ENCODE results near the gene COTL1.

DNA sequence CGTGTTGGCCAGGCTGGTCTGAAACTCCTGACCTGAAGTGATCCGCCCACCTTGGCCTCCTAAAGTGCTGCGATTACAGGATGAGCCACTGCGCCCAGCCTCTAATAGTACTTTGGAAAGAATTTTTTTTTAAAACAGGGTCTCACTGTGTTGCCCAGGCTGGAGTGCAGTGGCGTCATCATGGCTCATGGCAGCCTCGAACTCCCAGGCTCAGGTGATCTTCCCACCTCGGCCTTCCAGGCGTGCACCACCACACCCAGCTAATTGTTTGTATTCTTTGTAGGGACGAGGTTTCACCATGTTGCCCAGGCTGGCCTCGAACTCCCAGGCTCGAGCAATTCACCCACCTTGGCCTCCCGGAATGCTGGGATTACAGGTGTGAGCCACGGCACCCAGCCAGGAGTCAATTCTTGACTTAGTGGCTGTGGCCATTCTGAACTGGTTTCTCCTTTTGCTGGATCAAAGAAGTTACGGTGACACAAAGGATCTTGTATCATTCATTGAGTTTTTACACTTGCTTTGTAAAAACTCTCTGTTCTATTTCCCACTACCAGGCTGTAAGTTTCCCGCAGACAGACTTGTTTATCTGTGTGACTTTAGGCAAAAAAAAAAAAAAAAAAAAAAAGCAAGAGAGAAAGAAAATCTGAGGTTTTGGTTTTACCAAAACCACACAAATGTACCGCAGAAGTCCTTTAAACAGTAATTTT is 12.7 kb upstream of the COTL1 start:
- TF ChIP-seq, protein P1, sequence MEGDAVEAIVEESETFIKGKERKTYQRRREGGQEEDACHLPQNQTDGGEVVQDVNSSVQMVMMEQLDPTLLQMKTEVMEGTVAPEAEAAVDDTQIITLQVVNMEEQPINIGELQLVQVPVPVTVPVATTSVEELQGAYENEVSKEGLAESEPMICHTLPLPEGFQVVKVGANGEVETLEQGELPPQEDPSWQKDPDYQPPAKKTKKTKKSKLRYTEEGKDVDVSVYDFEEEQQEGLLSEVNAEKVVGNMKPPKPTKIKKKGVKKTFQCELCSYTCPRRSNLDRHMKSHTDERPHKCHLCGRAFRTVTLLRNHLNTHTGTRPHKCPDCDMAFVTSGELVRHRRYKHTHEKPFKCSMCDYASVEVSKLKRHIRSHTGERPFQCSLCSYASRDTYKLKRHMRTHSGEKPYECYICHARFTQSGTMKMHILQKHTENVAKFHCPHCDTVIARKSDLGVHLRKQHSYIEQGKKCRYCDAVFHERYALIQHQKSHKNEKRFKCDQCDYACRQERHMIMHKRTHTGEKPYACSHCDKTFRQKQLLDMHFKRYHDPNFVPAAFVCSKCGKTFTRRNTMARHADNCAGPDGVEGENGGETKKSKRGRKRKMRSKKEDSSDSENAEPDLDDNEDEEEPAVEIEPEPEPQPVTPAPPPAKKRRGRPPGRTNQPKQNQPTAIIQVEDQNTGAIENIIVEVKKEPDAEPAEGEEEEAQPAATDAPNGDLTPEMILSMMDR (conservative IDR thresholded peaks at IDR 0.05; ENCODE audit: low read depth, low read length), result no peak
- TF ChIP-seq EZH2 (IDR thresholded peaks at IDR 0.05; ENCODE audit: borderline replicate concordance, low read depth, low read length, poor library complexity, severe bottlenecking), result no peak
